Nephron (organoid): ENCODE data around the gene BTNL8.

ENCODE experiments used
- H3K27ac Mint-ChIP-seq, 3 experiments: 2 replicates each; pipeline ENCODE4 v1.8.0; 2020; ENCODE audit warnings: mixed read lengths in 3 of 3, mild to moderate bottlenecking in 2 of 3, moderate library complexity in 1 of 3
- H3K27me3 Mint-ChIP-seq: 2 replicates; pipeline ENCODE4 v1.8.0; 2021; ENCODE audit warnings: low read depth, mild to moderate bottlenecking, moderate library complexity, mixed read lengths
- H3K36me3 Mint-ChIP-seq: 2 replicates; pipeline ENCODE4 v1.8.0; 2020; ENCODE audit warnings: low read depth, mixed read lengths
- H3K4me1 Mint-ChIP-seq: 2 replicates; pipeline ENCODE4 v1.8.0; 2020; ENCODE audit warnings: mixed read lengths
- H3K4me3 Mint-ChIP-seq, 3 experiments: 2 replicates each; pipeline ENCODE4 v1.8.0; 2020; ENCODE audit warnings: mild to moderate bottlenecking in 3 of 3, mixed read lengths in 3 of 3, moderate library complexity in 2 of 3
- H3K9me3 Mint-ChIP-seq: 2 replicates; pipeline ENCODE4 v1.8.0; 2020; ENCODE audit warnings: mixed read lengths
- CTCF ChIP-seq, 3 experiments: fragments of 200-600 bp; sonication (generic); IDR thresholded peaks; one replicate each; pipeline ENCODE4 v1.5.0; 2021; ENCODE audit warnings: antibody characterized with exemption in 3 of 3; ENCODE audit not compliant: unreplicated experiment in 3 of 3

BTNL8 gene

GRCh38 chr5:180960209-180960608 is 61.2 kb downstream of the BTNL8 start:
- H3K9me3 Mint-ChIP-seq = no peaks in the 10 kb centered on the region
- H3K4me3 Mint-ChIP-seq = no peak overlapping the region
- no peaks in the 10 kb centered on the region for H3K27me3 Mint-ChIP-seq
- no peaks in the 10 kb centered on the region for H3K4me1 Mint-ChIP-seq
- no peak for TF ChIP-seq CTCF (IDR thresholded peaks at IDR 0.05; ENCODE audit: unreplicated experiment in 3 of 3)
- H3K27ac Mint-ChIP-seq = no peak overlapping the region
- H3K36me3 Mint-ChIP-seq = no peaks in the 10 kb centered on the region

DNA sequence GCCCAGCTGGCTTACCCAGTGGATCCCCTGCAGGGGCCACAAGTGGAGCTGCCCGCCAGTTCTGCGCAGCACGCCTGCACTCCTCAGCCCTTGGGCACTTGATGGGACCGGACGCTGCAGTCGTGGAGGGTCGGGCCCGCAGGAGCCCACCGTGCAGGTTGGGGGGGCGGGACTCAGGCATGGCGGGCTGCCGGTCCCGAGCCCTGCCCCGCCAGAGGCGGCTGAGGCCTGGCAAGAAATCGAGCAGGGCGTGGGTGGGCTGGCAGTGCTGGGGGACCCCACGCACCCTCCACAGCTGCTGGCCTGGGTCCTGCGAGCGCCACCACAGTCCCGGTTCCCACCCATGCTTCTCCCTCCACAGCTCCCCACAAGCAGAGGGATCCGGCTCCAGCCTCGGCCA is 70.4 kb downstream of the BTNL8 start:
- Mint-ChIP-seq H3K4me3 (no peak overlapping the region), H3K4me1 (no peaks in the 10 kb centered on the region), H3K27ac (no peak overlapping the region), H3K9me3 (no peaks in the 10 kb centered on the region), H3K27me3 (no peaks in the 10 kb centered on the region), H3K36me3 (no peaks in the 10 kb centered on the region)
- no peak for TF ChIP-seq CTCF (IDR thresholded peaks at IDR 0.05; ENCODE audit: unreplicated experiment in 3 of 3)

DNA sequence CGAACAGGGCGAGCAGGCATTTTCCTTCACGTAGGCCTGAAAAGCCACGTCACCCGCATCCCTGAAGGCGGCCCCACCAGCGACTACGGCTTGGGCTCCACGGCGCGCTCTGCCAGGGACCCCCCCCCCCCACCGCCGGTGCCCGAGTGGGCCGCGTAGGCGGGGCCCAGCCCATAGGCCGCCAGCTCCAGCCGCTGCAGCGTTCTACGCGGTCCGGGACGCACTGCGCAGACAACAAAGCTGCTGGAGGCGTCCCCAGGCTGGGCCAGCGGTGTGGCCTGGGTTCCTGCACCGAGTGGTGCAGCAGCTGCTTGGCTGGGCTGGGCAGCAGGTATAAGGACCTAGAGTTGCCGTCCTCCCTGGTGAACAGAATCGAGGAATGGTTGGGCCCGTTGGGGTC is 71.4 kb downstream of the BTNL8 start:
- TF ChIP-seq CTCF (IDR thresholded peaks at IDR 0.05; ENCODE audit: unreplicated experiment in 3 of 3) = no peak
- Mint-ChIP-seq H3K4me1 (no peaks in the 10 kb centered on the region), H3K27me3 (no peaks in the 10 kb centered on the region), H3K9me3 (no peaks in the 10 kb centered on the region), H3K4me3 (no peak overlapping the region), H3K36me3 (no peaks in the 10 kb centered on the region), H3K27ac (no peak overlapping the region)

DNA sequence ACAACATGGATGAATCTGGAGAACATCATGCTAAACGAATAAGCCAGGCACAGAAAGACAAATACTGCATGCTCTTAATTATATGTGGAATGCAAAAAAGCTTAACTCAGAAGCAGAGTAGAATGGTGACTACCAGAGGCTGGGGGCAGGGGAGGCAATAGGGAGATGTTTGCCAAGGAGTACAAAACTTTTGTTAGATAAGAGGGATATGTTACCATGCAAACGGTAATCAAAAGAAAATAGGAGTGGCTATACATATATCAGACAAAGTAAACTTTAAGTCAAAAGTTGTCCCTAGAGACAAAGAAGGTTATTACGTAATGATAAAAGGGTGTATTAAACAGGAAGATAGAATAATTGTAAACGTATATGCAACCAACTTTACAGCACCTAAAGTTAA is 71.9 kb downstream of the BTNL8 start:
- no peak overlapping the region for H3K4me3 Mint-ChIP-seq
- H3K9me3 Mint-ChIP-seq = no peaks in the 10 kb centered on the region
- H3K36me3 Mint-ChIP-seq = no peaks in the 10 kb centered on the region
- no peak overlapping the region for H3K27ac Mint-ChIP-seq
- H3K4me1 Mint-ChIP-seq = no peaks in the 10 kb centered on the region
- no peak for TF ChIP-seq CTCF (IDR thresholded peaks at IDR 0.05; ENCODE audit: unreplicated experiment in 3 of 3)
- H3K27me3 Mint-ChIP-seq = no peaks in the 10 kb centered on the region

DNA sequence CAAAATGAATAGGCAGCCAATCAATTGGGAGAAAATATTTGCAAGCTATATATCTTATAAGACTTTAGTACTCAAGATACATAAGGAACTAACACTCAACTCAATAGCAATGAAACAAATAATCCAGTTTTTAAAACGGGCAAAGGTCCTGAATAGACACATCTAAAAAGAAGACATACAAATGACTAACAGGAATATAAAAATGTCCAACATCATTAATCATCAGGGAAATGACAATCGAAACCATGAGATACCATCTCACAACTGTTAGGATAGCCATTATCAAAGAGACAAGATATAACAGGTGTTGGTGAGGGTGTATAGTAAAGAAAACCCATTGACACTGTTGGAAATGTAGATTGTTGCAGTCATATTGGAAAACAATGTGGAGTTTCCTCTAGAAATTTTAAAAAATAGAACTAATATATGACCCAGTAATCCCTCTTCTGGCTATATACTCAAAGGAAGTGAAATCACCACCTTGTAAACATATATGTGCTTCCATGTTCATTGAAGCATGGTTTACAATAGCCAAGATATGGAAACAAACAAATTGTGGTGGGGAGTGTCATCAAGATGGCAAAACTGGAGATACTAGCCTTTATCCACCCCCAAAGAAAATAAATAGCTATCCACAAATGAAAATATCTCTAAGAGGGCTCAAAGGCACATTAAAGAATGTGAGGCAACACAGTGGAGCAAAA is 75.8 kb downstream of the BTNL8 start:
- no peaks in the 10 kb centered on the region for H3K4me1 Mint-ChIP-seq
- H3K36me3 Mint-ChIP-seq = no peaks in the 10 kb centered on the region
- H3K4me3 Mint-ChIP-seq = no peak overlapping the region
- no peak for TF ChIP-seq CTCF (IDR thresholded peaks at IDR 0.05; ENCODE audit: unreplicated experiment in 3 of 3)
- no peaks in the 10 kb centered on the region for H3K27me3 Mint-ChIP-seq
- no peak overlapping the region for H3K27ac Mint-ChIP-seq
- no peaks in the 10 kb centered on the region for H3K9me3 Mint-ChIP-seq

- TF ChIP-seq CTCF (IDR thresholded peaks at IDR 0.05; ENCODE audit: unreplicated experiment in 3 of 3) = no peak
- Mint-ChIP-seq H3K9me3 (no peaks in the 10 kb centered on the region), H3K27me3 (no peaks in the 10 kb centered on the region), H3K27ac (no peak overlapping the region), H3K4me3 (no peak overlapping the region), H3K4me1 (no peaks in the 10 kb centered on the region), H3K36me3 (no peaks in the 10 kb centered on the region)
Measured at GRCh38 chr5:180975338-180975737, 76.4 kb downstream of the BTNL8 start.
